ENCODE measurements around the gene OR2Y1.
"Not testable (repeated sequence)": the region's sequence is repeated elsewhere in the genome, so short reads cannot be mapped to it uniquely, and the experiment has no call there.

OR2Y1 gene

GRCh38 chr5:180717989-180718388 lies 21.9 kb downstream of the OR2Y1 start:
- TF ChIP-seq, protein P1, sequence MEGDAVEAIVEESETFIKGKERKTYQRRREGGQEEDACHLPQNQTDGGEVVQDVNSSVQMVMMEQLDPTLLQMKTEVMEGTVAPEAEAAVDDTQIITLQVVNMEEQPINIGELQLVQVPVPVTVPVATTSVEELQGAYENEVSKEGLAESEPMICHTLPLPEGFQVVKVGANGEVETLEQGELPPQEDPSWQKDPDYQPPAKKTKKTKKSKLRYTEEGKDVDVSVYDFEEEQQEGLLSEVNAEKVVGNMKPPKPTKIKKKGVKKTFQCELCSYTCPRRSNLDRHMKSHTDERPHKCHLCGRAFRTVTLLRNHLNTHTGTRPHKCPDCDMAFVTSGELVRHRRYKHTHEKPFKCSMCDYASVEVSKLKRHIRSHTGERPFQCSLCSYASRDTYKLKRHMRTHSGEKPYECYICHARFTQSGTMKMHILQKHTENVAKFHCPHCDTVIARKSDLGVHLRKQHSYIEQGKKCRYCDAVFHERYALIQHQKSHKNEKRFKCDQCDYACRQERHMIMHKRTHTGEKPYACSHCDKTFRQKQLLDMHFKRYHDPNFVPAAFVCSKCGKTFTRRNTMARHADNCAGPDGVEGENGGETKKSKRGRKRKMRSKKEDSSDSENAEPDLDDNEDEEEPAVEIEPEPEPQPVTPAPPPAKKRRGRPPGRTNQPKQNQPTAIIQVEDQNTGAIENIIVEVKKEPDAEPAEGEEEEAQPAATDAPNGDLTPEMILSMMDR (IDR thresholded peaks at IDR 0.05; ENCODE audit: low read length, missing control alignments): no peak
- no peak for DNase-seq (ENCODE audit: low read depth)

GRCh38 chr5:180704362-180704761 lies 35.5 kb downstream of the OR2Y1 start:
- TF ChIP-seq, protein P1 (IDR thresholded peaks at IDR 0.05; ENCODE audit: low read length, missing control alignments): no peak
- no peak overlapping the region for H3K4me3 ChIP-seq (replicated peaks; ENCODE audit: low read depth, low read length)
- DNase-seq (ENCODE audit: low read depth): peak; percentile 20

More at GRCh38 chr5:180717989-180718388, 21.9 kb downstream of the OR2Y1 start:
- no peak overlapping the region for H3K4me3 ChIP-seq (replicated peaks; ENCODE audit: low read depth, low read length)

- DNase-seq (ENCODE audit: low read depth): no peak
- no peak overlapping the region for H3K4me3 ChIP-seq (replicated peaks; ENCODE audit: low read depth, low read length)
- TF ChIP-seq, protein P1 (IDR thresholded peaks at IDR 0.05; ENCODE audit: low read length, missing control alignments): no peak
Measured at GRCh38 chr5:180703912-180704311, 35.9 kb downstream of the OR2Y1 start.

GRCh38 chr5:180703371-180703770 lies 36.5 kb downstream of the OR2Y1 start:
- H3K4me3 ChIP-seq (replicated peaks; ENCODE audit: low read depth, low read length); DNase-seq (ENCODE audit: low read depth): not testable (repeated sequence)

- H3K4me3 ChIP-seq (replicated peaks; ENCODE audit: low read depth, low read length); DNase-seq (ENCODE audit: low read depth): not testable (repeated sequence)
Measured at GRCh38 chr5:180700440-180700839, 39.4 kb downstream of the OR2Y1 start.

DNA sequence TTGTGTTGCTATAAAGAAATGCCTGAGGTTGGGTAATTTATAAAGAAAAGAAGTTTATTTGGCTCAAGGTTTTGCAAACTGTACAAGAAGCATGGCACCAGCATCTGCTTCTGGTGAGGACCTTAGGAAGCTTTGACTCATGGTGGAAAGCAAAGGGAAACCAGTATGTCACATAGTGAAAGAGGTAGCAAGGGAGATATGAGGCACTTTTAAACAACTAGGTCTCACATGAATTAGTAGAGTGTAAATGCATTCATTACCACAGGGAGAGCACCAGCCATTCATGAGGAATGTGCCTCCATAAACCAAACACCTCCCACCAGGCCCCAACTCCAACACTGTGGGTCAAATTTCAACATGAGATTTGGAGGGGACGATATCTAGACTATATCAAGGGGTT lies 40.8 kb downstream of the OR2Y1 start:
- TF ChIP-seq, protein P1 (IDR thresholded peaks at IDR 0.05; ENCODE audit: low read length, missing control alignments): no peak
- H3K4me3 ChIP-seq (replicated peaks; ENCODE audit: low read depth, low read length): no peak overlapping the region
- DNase-seq (ENCODE audit: low read depth): no peak

DNA sequence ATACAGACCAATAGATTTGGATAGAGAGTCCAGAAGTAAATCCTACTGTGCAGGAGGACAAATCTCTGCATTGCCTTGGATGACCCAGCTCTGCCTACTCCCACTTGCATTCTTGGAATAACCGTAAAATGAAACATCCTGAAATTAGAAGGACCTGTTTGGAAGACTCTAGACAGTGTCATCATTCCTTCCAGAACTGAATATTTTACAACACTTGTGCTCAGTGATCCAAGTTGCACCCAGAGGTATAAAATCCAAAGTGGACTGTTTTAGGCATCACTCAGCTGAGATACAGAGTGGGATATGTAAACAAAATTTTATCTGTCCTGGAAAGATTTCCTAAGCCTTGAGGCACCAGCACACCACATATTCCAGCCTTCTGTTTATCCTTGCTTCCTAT lies 43.7 kb downstream of the OR2Y1 start:
- TF ChIP-seq, protein P1 (IDR thresholded peaks at IDR 0.05; ENCODE audit: low read length, missing control alignments): no peak
- H3K4me3 ChIP-seq (replicated peaks; ENCODE audit: low read depth, low read length): no peak overlapping the region
- no peak for DNase-seq (ENCODE audit: low read depth)

GRCh38 chr5:180692429-180692828 lies 47.4 kb downstream of the OR2Y1 start:
- no peak for DNase-seq (ENCODE audit: low read depth)
- TF ChIP-seq, protein P1 (IDR thresholded peaks at IDR 0.05; ENCODE audit: low read length, missing control alignments): no peak
- no peak overlapping the region for H3K4me3 ChIP-seq (replicated peaks; ENCODE audit: low read depth, low read length)
